SKM-1 (cell line): ENCODE results near the gene RPP38.

Experiments
- DNase-seq: peaks from one replicate; lab custom pipeline; 2025; ENCODE audit not compliant: unreplicated experiment; lab: John Stamatoyannopoulos, UW

RPP38 gene

DNA sequence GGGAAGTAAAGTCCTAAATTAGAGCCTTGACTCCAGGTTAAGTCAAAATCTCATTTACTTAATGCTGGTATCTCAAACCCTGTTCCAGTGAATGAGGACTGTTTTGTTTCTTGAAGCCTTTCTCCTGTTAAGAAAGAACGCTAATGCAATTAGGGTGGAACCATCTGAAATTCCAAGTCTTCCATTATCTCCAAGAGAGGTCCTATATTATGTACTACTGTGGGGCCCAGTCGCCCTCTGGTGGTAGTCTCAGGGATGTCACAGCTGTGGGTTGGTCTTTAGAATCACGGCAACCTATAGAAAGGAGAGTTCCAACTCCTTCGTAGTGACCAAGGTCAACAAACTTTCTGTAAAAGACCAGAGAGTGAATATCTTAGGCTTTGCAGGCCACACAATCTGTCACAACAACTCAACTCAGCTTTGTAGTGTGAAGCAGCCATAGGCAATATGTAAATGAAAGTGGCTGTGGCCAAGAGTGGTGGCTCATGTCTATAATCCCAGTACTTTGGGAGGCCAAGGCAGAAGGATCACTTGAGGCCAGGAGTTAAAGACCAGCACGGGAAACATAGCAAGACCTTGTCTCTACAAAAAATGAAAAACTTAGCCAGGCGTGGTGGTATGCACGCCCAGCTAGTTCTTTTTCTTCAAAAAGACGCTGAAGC, 9.3 kb downstream of the RPP38 start:
- no peak for DNase-seq

DNA sequence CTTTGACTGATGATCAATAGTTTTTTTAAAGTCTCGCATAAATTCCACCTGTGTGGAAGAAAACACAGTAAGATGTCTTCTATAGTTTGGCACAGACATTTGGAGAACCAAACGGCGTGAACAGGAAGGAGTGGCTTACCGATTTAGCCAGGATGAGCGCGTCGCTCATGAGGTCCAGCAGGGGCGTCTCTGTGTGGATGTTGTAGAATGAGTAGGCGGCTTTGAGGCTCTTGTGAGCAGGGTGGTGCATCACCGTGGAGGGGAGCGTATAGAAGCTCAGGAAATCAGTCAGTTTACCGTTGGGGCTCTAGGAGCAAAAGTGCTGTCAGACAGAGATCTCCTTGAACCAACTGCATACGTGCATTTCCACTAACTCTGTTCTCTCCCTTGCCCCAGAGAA, 15.5 kb downstream of the RPP38 start:
- no peak for DNase-seq

DNA sequence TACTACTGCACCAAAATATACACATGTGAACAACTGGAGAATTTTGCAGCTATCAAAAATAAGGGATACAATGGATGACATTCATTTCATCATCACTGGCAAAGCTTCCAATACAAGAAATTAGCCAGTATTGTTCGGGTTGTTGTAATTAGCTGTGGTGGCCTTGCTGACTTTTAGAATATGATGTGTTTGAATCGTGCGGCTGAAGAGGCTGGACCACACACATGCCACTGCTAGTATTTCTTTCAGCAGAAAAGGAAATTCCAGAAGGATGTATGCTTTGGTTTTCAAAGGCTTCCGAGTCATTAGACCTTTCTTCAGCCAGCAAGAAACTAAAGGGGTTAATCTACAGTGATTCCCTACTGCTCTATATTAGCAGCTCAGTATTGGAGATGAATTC, 16.6 kb downstream of the RPP38 start:
- DNase-seq: no peak

DNA sequence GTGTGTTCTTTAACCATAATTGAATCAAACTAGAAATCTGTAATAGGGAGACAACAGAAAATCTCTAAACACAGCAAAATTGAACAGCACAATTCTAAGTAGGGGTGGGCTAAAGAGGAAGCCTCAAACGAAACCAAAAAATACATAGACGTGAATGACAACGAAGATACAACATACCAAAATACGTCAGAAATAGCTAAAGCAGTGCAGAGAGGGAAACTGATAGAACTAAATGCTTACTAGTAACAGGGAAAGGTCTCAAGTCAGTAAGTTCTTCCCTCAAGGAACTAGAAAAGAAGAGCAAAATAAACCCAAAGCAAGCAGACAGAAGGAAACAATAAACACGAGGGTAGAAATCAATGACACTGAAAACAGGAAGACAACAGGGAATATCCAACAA, 19.1 kb downstream of the RPP38 start:
- no peak for DNase-seq

DNA sequence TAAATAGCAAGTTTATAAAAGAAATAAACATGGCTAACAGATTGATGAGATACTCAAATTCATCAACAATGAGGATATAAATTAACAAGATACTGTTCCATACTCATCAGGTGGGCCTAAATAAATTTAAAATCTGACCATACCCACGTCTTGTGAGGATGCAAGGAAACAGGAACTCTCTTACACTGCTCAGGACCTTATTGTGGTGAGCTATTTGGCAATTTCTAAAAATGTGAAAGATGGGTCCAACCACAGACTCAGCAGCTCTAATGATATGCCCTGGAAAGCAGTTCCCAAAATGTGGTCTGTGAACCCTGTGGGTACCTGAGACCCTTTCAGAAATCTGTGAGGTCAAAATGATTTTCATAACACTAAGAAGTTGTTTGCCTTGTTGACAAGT, 21.5 kb downstream of the RPP38 start:
- no peak for DNase-seq

DNA sequence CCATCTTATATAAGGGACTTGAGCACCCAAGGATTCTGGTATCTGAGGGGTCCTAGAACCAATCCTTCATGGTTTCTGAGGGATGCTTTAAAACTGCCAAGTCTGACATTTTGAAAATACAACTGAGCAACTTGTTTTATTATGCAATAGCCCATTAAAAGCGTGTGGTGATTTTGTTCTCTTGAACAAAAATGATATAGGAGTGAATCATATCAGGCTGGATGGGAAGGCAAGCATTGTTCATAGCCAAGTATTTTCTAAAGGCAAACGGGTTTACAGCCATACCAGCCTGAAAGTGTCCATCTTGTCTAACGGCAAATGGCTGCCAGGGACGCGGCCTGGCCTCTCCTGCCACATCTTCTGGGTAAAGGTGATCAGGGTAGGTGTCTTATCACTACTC, 23.4 kb downstream of the RPP38 start:
- no peak for DNase-seq

DNA sequence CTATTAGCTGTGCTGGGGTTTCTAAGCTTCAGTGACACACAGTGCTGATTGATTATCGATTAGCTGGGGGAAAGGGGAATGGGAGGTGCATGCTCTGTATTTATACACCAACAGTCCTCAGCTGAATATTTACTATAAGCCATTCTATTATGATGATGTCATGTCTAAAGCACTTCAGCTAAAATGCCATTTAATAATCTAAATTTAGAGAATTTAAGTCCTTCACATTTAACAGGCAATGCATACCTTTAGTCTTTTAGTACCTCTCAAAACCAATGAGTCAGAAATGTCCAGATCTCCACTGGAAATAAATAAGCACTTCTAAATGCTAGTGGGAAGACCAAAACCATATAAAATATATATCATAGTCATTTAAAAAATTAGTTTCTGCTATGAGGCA, 24.6 kb downstream of the RPP38 start:
- DNase-seq: no peak

DNA sequence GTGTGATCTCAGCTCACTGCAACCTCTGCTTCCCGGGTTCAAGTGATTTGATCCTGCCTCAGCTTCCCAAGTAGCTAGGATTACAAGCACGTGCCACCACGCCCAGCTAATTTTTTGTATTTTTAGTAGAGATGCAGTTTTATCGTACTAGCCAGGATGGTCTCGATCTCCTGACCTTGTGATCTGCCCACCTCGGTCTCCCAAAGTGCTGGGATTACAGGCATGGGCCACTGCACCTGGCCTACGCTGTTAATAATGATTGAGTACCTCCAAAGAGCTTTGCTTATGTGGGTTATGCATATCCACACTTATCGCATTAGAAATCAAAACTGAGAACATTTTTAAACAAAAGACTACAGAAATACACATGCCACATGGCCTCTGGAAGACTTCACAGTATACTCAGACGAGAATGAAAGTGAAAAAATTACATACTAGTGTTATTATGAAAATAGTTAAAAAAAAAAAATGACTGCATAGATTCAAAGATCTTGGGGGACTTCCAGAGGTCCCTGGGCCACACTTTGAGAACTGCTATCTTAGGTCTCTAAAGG, 25.4 kb downstream of the RPP38 start:
- no peak for DNase-seq

DNA sequence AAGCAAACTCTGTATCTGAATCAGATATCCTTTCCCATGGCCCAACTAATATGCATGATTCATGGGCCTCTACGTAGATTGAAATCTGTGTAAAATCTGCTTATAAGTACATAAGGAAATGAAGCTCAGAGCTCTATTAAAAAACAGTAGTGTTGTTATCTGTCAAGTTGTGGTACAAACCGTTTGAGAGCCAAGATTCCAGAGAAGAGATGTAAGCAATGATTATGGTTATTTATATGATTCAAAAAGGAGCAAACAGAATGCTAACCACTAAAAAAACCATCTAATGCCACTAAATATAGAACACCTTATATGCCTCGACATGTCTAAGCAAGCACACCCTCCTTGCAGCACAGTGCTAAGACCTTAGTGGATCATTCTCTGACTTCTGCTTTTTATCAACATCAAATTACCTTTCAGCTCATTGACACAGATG, 26.6 kb downstream of the RPP38 start:
- no peak for DNase-seq

DNA sequence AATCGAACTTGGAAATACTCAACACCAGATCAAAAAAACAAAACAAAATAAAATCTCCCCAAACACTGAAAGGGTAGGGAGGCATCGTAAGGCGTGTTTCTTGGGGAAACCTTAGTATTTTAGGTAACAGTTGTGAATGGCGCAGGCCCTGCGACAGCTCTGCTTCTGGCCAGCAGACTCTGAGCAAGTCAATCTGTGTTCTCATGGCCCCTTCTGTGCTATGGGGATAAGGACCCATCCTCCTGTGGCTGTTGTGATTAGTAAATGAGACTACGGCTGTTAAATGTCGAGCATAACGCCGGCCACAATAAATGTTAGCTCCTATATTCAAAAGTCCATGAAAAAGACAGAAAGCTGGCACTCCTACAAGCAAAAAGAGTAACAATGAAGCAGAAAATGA, 27.0 kb downstream of the RPP38 start:
- no peak for DNase-seq

DNA sequence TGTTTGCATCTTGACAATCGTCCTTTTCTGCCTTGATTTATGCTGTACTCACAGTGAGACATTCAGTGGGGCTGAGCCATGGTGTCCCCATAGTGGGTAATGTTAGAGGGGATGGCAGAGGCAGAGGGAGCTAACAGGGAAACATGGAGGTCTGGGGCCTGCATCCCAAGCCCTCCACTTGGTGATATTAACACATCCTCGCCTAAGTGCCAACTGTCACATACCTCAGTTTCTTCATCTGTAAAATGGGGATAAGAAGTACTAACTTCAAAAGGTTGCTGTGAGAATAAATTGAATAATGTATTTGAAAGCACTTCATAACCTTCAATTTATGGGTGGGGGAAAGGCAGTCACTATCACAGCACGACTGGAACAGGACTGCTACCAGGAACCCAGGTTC, 27.8 kb downstream of the RPP38 start:
- no peak for DNase-seq

DNA sequence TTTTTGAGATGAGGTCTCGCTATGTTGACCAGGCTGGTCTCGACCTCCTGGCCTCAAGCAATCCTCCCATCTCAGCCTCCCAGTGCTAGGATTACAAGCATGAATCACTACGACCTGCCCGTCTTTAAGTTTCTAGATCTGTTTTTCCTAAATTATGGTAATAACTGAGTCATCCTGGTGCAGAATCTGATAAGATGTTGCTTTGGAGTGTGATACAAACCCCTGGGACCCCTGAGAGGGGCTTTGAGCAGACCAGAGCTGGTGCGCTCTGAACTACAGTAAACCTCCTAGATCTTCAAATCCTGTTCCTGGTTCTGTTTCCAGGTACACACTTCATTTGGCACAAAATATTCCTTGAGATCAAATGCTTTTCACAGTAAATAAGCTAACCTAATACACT, 34.2 kb downstream of the RPP38 start:
- no peak for DNase-seq

DNA sequence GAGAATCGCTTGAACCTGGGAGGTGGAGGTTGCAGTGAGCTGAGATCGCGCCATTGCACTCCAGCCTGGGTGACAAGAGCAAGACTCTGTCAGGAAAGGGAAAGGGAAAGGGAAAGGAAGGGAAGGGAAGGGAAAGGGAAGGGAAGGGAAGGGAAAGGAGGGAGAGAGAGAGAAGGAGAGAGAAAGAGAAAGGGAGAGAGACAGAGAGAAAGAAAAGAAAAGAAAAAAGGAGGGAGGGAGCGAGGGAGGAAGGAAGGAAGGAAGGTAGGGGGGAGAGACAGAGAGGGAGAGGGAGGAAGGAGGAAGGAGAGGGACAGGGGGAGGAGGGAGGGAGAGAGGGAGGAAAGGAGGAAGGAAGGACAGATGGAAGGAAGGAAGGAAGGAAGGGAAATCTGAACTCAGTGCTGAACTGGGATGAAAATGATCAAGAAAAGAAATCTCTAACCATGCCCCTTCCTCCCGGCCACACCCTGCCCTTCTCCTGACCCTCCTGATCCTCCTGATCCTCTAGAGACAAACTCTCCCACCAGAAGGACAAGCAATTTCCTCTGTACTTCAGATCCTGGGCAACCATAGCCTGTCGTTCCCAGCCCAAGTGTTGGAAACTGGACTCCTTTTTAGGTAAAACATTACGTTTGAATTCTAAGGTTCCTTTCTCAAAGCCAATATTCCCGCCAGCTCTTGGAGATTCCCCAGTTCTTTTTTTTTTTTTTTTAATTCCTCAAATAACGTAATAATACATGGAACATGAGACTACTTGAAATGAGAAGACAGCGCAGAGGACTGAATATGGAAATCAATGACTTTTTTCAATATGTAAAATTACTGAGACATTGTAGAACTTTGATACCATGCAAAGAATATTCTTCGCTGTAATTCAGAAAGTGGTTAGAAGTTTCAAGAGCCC, 39.2 kb downstream of the RPP38 start:
- DNase-seq: no peak

DNA sequence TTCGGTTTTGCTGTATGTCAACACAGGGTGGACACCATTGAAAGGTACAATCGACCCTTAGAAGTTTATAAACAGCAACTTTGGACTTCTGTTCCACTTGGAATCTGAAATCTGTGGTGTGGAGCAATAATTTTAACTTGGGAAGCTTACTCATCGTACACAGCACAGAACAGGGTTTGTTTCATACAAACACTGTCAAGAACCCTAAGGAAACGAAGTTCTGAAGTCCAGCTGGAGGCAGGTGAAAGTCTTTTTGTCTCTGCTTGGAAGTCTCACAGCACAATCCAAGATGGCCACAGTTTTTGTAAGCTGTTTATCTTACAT, 39.8 kb downstream of the RPP38 start:
- no peak for DNase-seq

DNA sequence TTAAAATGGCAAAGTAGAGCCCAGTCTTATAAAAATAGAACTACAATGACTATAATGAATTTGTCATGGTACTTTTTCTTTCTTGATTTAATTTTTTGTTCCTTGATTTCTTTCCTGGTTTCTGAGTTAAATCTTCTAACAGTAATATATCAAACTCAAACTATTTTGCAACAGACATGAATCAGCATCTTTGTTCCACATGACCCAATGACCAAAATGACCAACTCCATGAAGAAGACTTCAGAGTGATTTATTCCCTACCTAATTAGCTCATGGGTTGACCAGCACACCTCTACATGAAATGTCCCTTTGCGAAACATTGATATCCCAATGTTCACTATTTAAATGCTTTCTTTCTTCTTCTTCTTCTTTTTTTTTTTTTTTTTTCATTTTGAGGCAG, 40.5 kb downstream of the RPP38 start:
- DNase-seq: no peak

DNA sequence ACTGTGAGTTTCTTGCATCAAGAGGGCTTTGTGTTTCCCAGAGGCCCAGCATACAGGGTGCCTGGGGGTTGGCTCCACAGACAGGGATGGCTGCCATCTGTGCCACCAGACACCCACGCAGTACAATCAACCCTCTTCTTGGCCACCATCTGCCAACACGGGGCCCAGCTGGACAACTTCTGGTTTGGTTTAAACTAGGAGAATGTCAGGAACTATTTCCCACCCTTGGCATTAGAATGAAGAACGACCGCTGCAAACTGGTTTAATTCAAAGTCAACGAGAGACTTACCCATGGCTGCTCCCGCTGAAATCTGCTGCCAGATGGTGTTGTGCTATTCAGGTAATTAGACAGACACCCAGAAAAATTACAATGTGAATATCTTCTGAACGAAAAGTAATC, 43.5 kb downstream of the RPP38 start:
- no peak for DNase-seq

DNA sequence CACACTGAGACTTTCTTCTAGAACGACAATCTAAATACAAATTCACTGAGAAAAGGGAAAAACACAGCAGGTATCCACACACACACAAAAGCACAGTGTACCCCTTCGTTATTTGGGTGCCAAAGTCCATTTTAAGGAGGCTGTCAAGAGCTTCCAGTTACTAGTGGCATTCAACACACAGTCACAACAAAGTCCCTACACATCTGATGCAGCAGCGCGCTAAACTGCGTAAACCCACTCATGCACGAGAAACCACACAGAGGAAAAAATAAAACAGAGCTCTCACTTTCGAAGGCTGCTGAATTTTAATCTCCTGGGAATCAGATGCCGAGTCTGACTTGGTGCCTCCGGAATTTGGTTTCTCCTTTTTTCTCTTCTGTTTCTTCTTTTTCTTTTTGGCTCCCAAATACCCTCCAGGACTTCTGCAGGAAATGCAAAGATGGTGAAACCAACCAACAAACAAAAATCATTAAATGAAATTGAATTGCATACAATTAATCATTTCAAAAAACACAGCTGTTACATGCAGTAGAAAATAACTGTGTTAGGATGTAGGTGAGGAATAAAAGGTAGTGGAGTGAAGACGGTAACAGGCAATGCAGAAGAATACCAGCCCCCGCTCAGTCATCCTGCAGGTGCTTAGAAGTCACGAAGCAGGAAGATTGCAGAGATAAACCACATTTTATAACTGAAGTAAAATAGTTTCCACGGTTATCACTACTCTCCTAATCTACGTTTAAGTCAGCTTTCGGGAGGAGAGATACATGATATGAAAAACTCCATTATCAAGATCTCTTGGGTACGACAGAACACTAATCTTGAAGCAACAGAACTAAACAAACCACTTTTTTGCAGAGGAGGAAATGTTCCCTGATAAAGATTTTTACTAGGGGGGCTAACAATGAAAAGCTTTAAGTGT, 44.2 kb downstream of the RPP38 start:
- DNase-seq: no peak

DNA sequence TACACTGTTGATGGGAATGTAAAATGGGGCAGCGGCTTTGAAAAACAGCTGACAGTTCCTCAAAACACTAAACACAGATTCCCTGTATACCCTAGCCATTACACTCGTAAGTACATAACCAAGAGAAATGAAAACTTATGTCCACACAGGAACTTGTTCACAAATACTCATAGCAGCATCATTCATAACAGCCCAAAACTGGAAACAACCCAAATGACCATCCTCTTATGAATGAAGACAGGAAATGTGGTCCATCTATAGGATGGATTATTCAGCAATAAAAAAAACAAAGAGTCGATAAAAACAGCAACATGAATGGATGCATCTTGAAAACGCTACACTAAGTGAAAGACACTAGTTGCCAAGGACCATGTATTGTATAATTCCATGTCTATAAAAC, 47.6 kb downstream of the RPP38 start:
- DNase-seq: no peak

DNA sequence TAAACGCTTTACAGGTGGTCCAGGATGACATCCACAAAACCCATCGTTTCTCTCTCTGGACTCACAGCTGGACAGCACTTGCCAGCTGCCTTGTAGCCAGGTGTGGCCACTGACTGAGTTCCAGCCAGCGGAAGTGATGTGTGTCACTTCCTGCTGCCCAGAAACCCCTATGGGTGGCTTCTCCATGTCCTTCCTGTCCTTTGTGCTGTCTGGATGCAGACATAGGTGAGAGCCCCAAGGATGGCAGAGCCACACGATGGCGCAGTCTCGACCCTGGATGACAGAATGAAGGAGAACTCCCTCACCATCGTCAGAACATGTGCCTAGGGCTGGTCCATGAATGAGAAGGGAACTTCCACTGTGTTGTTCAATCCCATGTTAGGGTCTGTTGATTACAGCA, 49.2 kb downstream of the RPP38 start:
- DNase-seq: no peak

DNA sequence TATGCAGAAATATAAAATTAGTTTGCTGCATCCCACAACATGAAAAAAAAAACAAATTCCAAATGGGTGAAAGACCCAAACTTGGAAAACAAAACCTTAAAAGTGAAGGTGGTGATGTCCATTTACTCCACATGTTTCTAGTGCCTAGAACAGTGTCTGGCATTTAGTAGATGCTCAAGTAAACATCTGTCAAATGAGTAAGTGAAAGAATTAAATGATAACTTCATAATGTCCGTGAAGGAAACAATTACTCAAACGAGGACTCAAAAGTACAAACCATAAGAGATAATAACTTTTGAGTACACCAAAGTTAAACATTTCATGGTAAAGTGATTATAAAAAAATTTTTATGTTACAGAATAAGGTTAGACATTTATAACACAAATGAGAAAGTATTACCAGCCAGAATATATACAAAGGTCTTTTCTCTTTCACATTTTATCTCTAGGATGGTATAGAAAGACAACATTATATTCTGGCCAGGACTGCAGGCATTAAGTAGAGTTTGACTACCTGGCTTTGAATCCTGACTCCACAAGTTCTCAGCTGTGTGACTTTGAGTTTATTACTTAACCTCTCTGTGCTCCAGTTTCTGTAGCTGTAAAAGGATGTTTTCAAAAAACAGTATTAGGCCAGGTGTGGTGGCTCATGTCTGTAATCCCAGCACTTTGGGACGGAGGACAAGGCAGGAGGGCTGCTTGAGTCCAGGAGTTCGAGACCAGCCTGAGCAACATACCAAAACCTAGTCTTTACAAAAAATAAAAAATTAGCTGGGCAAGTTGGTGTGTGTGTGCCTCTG, 50.6 kb downstream of the RPP38 start:
- DNase-seq: no peak
